ENCODE results near the gene SSBP4. TPM values are rescaled to one million over a fixed set of nuclear protein-coding genes. Genes with fewer than 3 reads are reported as not detected.

Gene SSBP4
- total and polyA plus RNA-seq, 2 of the 4 experiments (the other 2 are of a cell fraction): 14.9 to 39.7 TPM

GRCh38 chr19:18392926-18393325 lies 26.3 kb upstream of the SSBP4 start:
- Histone ChIP-seq H3K27me3 (ENCODE audit: control insufficient read depth, insufficient read depth, low read length) (no peaks in the 10 kb centered on the region), H3K9ac (ENCODE audit: low read depth, low read length) (no peak overlapping the region), H4K20me1 (ENCODE audit: insufficient read depth, low read length) (peaks cover 15% of the 10 kb centered on the region), H2BK15ac (ENCODE audit: low read depth, low read length) (no peak overlapping the region; the same call in 2 of the 3 replicates), H2AFZ (replicated peaks; ENCODE audit: low read length, poor library complexity) (no peak overlapping the region), H3K27ac (ENCODE audit: insufficient read depth, low read length) (no peak overlapping the region), H4K8ac (ENCODE audit: low read depth in 2 of 2, low read length in 2 of 2) (no peak overlapping the region; a peak in 1 of 4 replicates), H3K4me2 (ENCODE audit: low read depth, low read length) (no peak overlapping the region), H3K36me3 (ENCODE audit: control insufficient read depth, insufficient read depth, low read length) (peaks cover 9% of the 10 kb centered on the region; the same call in 1 of the 2 replicates), H3K9me1 (ENCODE audit: insufficient read depth, low read length) (peaks cover 2% of the 10 kb centered on the region; the same call in 1 of the 2 replicates), H2AK5ac (ENCODE audit: low read depth, low read length) (no peak overlapping the region), H3K14ac (replicated peaks; ENCODE audit: low read depth, low read length) (no peak overlapping the region), H3K4me3 (ENCODE audit: insufficient read depth, low read depth, low read length) (no peak overlapping the region), H4K5ac (ENCODE audit: low read depth, low read length) (no peak overlapping the region), H3K4me1 (ENCODE audit: control insufficient read depth, insufficient read depth, low read length) (peaks cover 17% of the 10 kb centered on the region), H2BK120ac (ENCODE audit: low read depth, low read length) (no peak overlapping the region), H3K23ac (ENCODE audit: low read depth, low read length) (no peak overlapping the region), H3K9me3 (ENCODE audit: control insufficient read depth, insufficient read depth, low read length) (no peaks in the 10 kb centered on the region), H2BK20ac (ENCODE audit: low read depth, low read length) (no peak overlapping the region), H2AK9ac (replicated peaks; ENCODE audit: low read depth, low read length, poor library complexity) (no peak overlapping the region), H2BK5ac (ENCODE audit: low read depth, low read length, poor library complexity, severe bottlenecking) (no peak overlapping the region), H4K91ac (ENCODE audit: insufficient read depth, low read depth, low read length) (no peak overlapping the region), H3K56ac (ENCODE audit: extremely low read depth, insufficient read depth, low read length) (no peak overlapping the region), H3K4ac (ENCODE audit: low read depth, low read length) (no peak overlapping the region), H3K79me1 (ENCODE audit: low read depth in 1 of 2, low read length in 2 of 2) (peaks cover 0 to 17% of the 10 kb centered on the region in 2 experiments; a peak in 1 of 4 replicates), H3K18ac (ENCODE audit: low read depth, low read length) (no peak overlapping the region)
- WGBS, 2 experiments (ENCODE audit: extremely low coverage in 2 of 2, insufficient read length in 1 of 2): 100% methylated on average over 1 of the region's 5 CpGs; no CpG with 5 or more reads in 1 of the 2 experiments
- CTCF ChIA-PET: interaction anchor here (1.3 kb wide), 1 partner anchor 9 kb away, joined by 3 read pairs; no protein-coding TSS in a partner anchor
- ATAC-seq (ENCODE audit: low read depth) (no peak), DNase-seq (no peak)
- BruUV-seq (replicated peaks): no TSS peak
- intact Hi-C loops (cut with micrococcal nuclease) (no loop called here), dilution Hi-C loops (cut with HindIII; ENCODE audit: low sequenced_read_pairs, unreplicated experiment) (no loop called here), in situ Hi-C loops (cut with MboI; ENCODE audit: low sequenced_read_pairs) (no loop called here)
- POLR2A ChIA-PET (ENCODE audit: unreplicated experiment): no interaction called here
- TF ChIP-seq CHD1 (IDR thresholded peaks at IDR 0.05; ENCODE audit: low read depth, low read length): no peak
- TF ChIP-seq FOS (IDR thresholded peaks at IDR 0.05; ENCODE audit: low read depth, low read length): no peak
- no peak for TF ChIP-seq CTCF (conservative IDR thresholded peaks at IDR 0.05; ENCODE audit: low read depth, low read length)
- TF ChIP-seq USF2 (IDR thresholded peaks at IDR 0.05; ENCODE audit: low read depth, low read length): no peak
- TF ChIP-seq MAFK (IDR thresholded peaks at IDR 0.05; ENCODE audit: low read depth, low read length): no peak
- TF ChIP-seq POLR2A (IDR thresholded peaks at IDR 0.05; ENCODE audit: low read depth, low read length): no peak
- no peak for TF ChIP-seq RFX5 (IDR thresholded peaks at IDR 0.05; ENCODE audit: low read depth, low read length)
- TF ChIP-seq MAZ (IDR thresholded peaks at IDR 0.05; ENCODE audit: borderline replicate concordance, low read depth, low read length): no peak
- TF ChIP-seq BHLHE40 (IDR thresholded peaks at IDR 0.05; ENCODE audit: low read depth, low read length): no peak
- TF ChIP-seq RAD21 (IDR thresholded peaks at IDR 0.05; ENCODE audit: low read length): no peak
- TF ChIP-seq CEBPB (IDR thresholded peaks at IDR 0.05; ENCODE audit: low read depth, low read length): no peak
- no peak for TF ChIP-seq MXI1 (IDR thresholded peaks at IDR 0.05; ENCODE audit: borderline replicate concordance, low read depth, low read length)
